NCI-H748 treated with DMSO at 0.1 percent for 48 hours (cell line): ENCODE results near the gene PADI4.
"Not testable (repeated sequence)": the region's sequence is repeated elsewhere in the genome, so short reads cannot be mapped to it uniquely, and the experiment has no call there.

Experiments used
- DNase-seq: peaks from one replicate; lab custom pipeline; 2025; lab: John Stamatoyannopoulos, UW

Gene PADI4

GRCh38 chr1:17314491-17314971 lies 6.5 kb downstream of the PADI4 start:
- DNase-seq: no peak

GRCh38 chr1:17315542-17316130 lies 7.6 kb downstream of the PADI4 start:
- DNase-seq: no peak

- DNase-seq: no peak
Observed at GRCh38 chr1:17316704-17317103, 8.7 kb downstream of the PADI4 start.

- no peak for DNase-seq
Observed at GRCh38 chr1:17318262-17318661, 10.3 kb downstream of the PADI4 start.

- DNase-seq: no peak
Observed at GRCh38 chr1:17319561-17320350, 11.8 kb downstream of the PADI4 start.

- not testable (repeated sequence) for DNase-seq
Observed at GRCh38 chr1:17321857-17322390, 13.9 kb downstream of the PADI4 start.

- no peak for DNase-seq
Observed at GRCh38 chr1:17328855-17329254, 20.9 kb downstream of the PADI4 start.

- no peak for DNase-seq
Observed at GRCh38 chr1:17329610-17330009, 21.6 kb downstream of the PADI4 start.

GRCh38 chr1:17330856-17331255 lies 22.9 kb downstream of the PADI4 start:
- no peak for DNase-seq

GRCh38 chr1:17333081-17333480 lies 25.1 kb downstream of the PADI4 start:
- DNase-seq: no peak

GRCh38 chr1:17335821-17336710 lies 28.1 kb downstream of the PADI4 start:
- peak; percentile 3 for DNase-seq

- no peak for DNase-seq
Observed at GRCh38 chr1:17338706-17339493, 30.9 kb downstream of the PADI4 start.

GRCh38 chr1:17339521-17339920 lies 31.5 kb downstream of the PADI4 start:
- DNase-seq: no peak

- DNase-seq: no peak
Observed at GRCh38 chr1:17340358-17340757, 32.4 kb downstream of the PADI4 start.

- DNase-seq: no peak
Observed at GRCh38 chr1:17342014-17342441, 34.0 kb downstream of the PADI4 start.

- not testable (repeated sequence) for DNase-seq
Observed at GRCh38 chr1:17345506-17345905, 37.5 kb downstream of the PADI4 start.

GRCh38 chr1:17346046-17346789 lies 38.2 kb downstream of the PADI4 start:
- DNase-seq: no peak

- DNase-seq: no peak
Observed at GRCh38 chr1:17347769-17348592, 40.0 kb downstream of the PADI4 start.

- DNase-seq: no peak
Observed at GRCh38 chr1:17348593-17349234, 40.7 kb downstream of the PADI4 start.
